ENCODE measurements around the gene MAP1LC3B. TPM values are rescaled to one million over a fixed set of nuclear protein-coding genes. Genes with fewer than 3 reads are reported as not detected.

The MAP1LC3B gene
- total RNA-seq, 1 experiment from 2014 or later: 45.3 TPM

GRCh38 chr16:87409781-87410180 is 17.6 kb downstream of the MAP1LC3B start:
- no peaks in the 10 kb centered on the region; the same call in none of the 2 replicates for H4K20me1 ChIP-seq (ENCODE audit: insufficient read depth)
- no peaks in the 10 kb centered on the region for H3K9me2 ChIP-seq (ENCODE audit: insufficient read depth)
- intact Hi-C loops (cut with micrococcal nuclease; ENCODE audit: unreplicated experiment): loop anchor here (5.0 kb wide), 1 partner anchor 53 kb away; no protein-coding TSS in a partner anchor
- TF ChIP-seq EZH2 (IDR thresholded peaks at IDR 0.05; ENCODE audit: low read depth): no peak
- TF ChIP-seq CTCF (conservative IDR thresholded peaks at IDR 0.05): no peak
- H3K4me3 ChIP-seq: no peak overlapping the region
- H3K4me1 ChIP-seq (replicated peaks; ENCODE audit: insufficient read depth): no peaks in the 10 kb centered on the region
- H2AFZ ChIP-seq: no peak overlapping the region
- CTCF ChIA-PET: no interaction called here
- POLR2A ChIA-PET (ENCODE audit: unreplicated experiment): no interaction called here
- peaks cover 14% of the 10 kb centered on the region; the same call in 1 of the 2 replicates for H3F3A ChIP-seq (ENCODE audit: insufficient read depth, low read depth)
- DNase-seq: no peak
- no peak overlapping the region for H3K4me2 ChIP-seq
- no peaks in the 10 kb centered on the region for H3K27me3 ChIP-seq (ENCODE audit: insufficient read depth, low read depth)
- H3K36me3 ChIP-seq (ENCODE audit: low read depth): no peaks in the 10 kb centered on the region
- no peaks in the 10 kb centered on the region for H3K9me3 ChIP-seq (ENCODE audit: insufficient read depth, low read depth)
- no TSS peak for BruUV-seq (replicated peaks)
- H3K79me2 ChIP-seq (ENCODE audit: low read depth): no peaks in the 10 kb centered on the region
- H3K27ac ChIP-seq: no peak overlapping the region

DNA sequence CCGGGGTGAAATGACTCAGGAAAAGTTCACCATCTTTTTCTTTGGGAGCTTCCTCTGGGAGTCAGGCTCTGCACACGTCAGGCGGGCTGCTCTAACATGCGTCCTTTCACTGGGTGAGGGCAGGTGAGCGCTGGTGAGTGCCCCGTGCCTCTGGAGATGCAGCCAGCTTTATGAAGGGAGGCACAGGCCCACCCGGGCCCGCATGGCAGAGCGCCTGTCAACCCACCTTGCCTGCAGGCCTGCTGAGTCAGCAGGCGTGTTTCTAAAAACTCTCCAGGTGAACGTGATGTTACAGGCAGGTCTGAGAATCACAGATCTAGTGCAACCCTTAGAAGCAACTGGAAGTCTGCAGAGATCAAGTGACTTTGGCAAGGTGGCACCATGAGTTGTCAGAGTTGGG is 18.4 kb downstream of the MAP1LC3B start:
- Histone ChIP-seq H2AFZ (no peak overlapping the region), H3K4me3 (no peak overlapping the region), H3K79me2 (ENCODE audit: low read depth) (no peaks in the 10 kb centered on the region), H3K36me3 (ENCODE audit: low read depth) (no peaks in the 10 kb centered on the region), H3K9me2 (ENCODE audit: insufficient read depth) (no peaks in the 10 kb centered on the region), H3K4me1 (replicated peaks; ENCODE audit: insufficient read depth) (no peaks in the 10 kb centered on the region), H3K9me3 (ENCODE audit: insufficient read depth, low read depth) (no peaks in the 10 kb centered on the region), H3K27me3 (ENCODE audit: insufficient read depth, low read depth) (no peaks in the 10 kb centered on the region), H3K4me2 (no peak overlapping the region), H4K20me1 (ENCODE audit: insufficient read depth) (no peaks in the 10 kb centered on the region; the same call in none of the 2 replicates), H3F3A (ENCODE audit: insufficient read depth, low read depth) (peaks cover 14% of the 10 kb centered on the region; the same call in 1 of the 2 replicates), H3K27ac (no peak overlapping the region)
- DNase-seq: no peak
- intact Hi-C loops (cut with micrococcal nuclease; ENCODE audit: unreplicated experiment): no loop called here
- TF ChIP-seq EZH2 (IDR thresholded peaks at IDR 0.05; ENCODE audit: low read depth): no peak
- no peak for TF ChIP-seq CTCF (conservative IDR thresholded peaks at IDR 0.05)
- CTCF ChIA-PET: no interaction called here
- no TSS peak for BruUV-seq (replicated peaks)
- POLR2A ChIA-PET (ENCODE audit: unreplicated experiment): no interaction called here

DNA sequence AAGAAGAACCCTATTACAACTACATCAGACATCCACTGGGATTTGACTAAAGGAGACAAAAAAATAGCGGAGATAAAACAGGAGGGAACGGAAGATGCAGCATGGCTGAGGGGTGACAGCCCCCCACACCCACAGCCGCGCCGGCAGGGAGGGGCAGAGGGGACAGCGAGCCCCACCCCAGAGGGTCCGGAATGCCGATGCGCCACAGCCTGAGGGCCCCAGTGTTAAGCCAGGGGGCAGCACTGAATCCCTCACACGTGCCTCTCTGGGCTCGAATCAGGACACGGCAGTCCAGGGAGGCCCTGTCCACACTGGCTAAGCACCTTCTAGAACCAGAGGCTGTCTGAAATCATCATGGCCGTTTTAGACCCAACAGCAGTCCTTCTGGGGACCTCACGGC is 18.8 kb downstream of the MAP1LC3B start:
- Histone ChIP-seq H3F3A (ENCODE audit: insufficient read depth, low read depth) (peaks cover 14% of the 10 kb centered on the region; the same call in 1 of the 2 replicates), H3K27ac (no peak overlapping the region), H3K9me2 (ENCODE audit: insufficient read depth) (no peaks in the 10 kb centered on the region), H3K27me3 (ENCODE audit: insufficient read depth, low read depth) (no peaks in the 10 kb centered on the region), H4K20me1 (ENCODE audit: insufficient read depth) (no peaks in the 10 kb centered on the region; the same call in none of the 2 replicates), H3K4me2 (no peak overlapping the region), H3K79me2 (ENCODE audit: low read depth) (no peaks in the 10 kb centered on the region), H2AFZ (no peak overlapping the region), H3K36me3 (ENCODE audit: low read depth) (no peaks in the 10 kb centered on the region), H3K9me3 (ENCODE audit: insufficient read depth, low read depth) (no peaks in the 10 kb centered on the region), H3K4me3 (no peak overlapping the region), H3K4me1 (replicated peaks; ENCODE audit: insufficient read depth) (no peaks in the 10 kb centered on the region)
- TF ChIP-seq EZH2 (IDR thresholded peaks at IDR 0.05; ENCODE audit: low read depth) (no peak), CTCF (conservative IDR thresholded peaks at IDR 0.05) (no peak)
- no TSS peak for BruUV-seq (replicated peaks)
- POLR2A ChIA-PET (ENCODE audit: unreplicated experiment): no interaction called here
- intact Hi-C loops (cut with micrococcal nuclease; ENCODE audit: unreplicated experiment): no loop called here
- CTCF ChIA-PET: no interaction called here
- DNase-seq: no peak
